IPS-20b (cell line): ENCODE results near the gene CD27.

Experiments used
- H3K27ac ChIP-seq: one replicate; pipeline ENCODE4 v1.5.1; 2013; ENCODE audit warnings: low read length
- H3K27me3 ChIP-seq: 2 replicates; pipeline ENCODE4 v1.6.1; 2013; ENCODE audit warnings: mild to moderate bottlenecking, low read length, inconsistent platforms; ENCODE audit not compliant: insufficient read depth
- H3K36me3 ChIP-seq: 2 replicates; pipeline ENCODE4 v1.6.1; 2013; ENCODE audit warnings: low read depth, mild to moderate bottlenecking, inconsistent platforms, low read length, moderate library complexity; ENCODE audit not compliant: insufficient read depth
- H3K4me1 ChIP-seq: 2 replicates; pipeline ENCODE4 v1.6.1; 2013; ENCODE audit warnings: mild to moderate bottlenecking, control low read depth, inconsistent platforms, low read length, moderate library complexity; ENCODE audit not compliant: insufficient read depth
- H3K4me3 ChIP-seq: 2 replicates; pipeline ENCODE4 v1.5.1; 2013; ENCODE audit warnings: mild to moderate bottlenecking, low read length, inconsistent platforms
- H3K9ac ChIP-seq: 2 replicates; pipeline ENCODE4 v1.6.1; 2013; ENCODE audit warnings: low read depth, mild to moderate bottlenecking, inconsistent platforms, low read length, moderate library complexity
- H3K9me3 ChIP-seq: 2 replicates; pipeline ENCODE4 v1.6.1; 2013; ENCODE audit warnings: mild to moderate bottlenecking, low read depth, low read length, inconsistent platforms; ENCODE audit not compliant: insufficient read depth

The CD27 gene

DNA sequence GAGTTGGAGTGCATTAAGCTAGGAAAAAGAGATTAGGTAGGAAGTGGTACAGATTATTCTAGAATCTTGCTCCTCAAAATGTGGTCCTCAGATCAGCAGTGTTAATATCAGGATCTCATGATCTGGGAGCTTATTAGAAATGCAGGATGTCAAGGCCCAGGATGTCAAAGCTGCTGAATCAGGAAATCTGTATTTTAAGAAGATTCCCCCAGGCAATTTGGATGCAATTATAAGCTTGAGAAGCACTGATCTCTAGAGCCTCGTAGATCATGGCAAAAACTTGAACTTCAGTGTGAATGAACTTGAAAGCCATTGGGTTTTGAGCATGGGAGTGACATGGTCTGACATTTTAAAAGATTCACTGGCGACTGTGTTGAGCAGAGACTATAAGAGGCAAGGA, 55.7 kb downstream of the CD27 start:
- H3K4me3 ChIP-seq: no peak overlapping the region
- peaks cover 78% of the 10 kb centered on the region for H3K36me3 ChIP-seq
- no peak overlapping the region for H3K27ac ChIP-seq
- no peaks in the 10 kb centered on the region for H3K4me1 ChIP-seq
- H3K9me3 ChIP-seq: no peaks in the 10 kb centered on the region
- H3K27me3 ChIP-seq: no peaks in the 10 kb centered on the region
- H3K9ac ChIP-seq: no peak overlapping the region
